Mononuclear cell (primary cell): ENCODE results near the gene ALPI. TPM values are rescaled to one million over a fixed set of nuclear protein-coding genes. Genes with fewer than 3 reads are reported as not detected.
"Not testable (repeated sequence)": the region's sequence is repeated elsewhere in the genome, so short reads cannot be mapped to it uniquely, and the experiment has no call there.

Source experiments
- H3K27me3 ChIP-seq: 2 replicates; pipeline ENCODE4 v1.6.0; 2011; ENCODE audit warnings: low read length, control low read depth; ENCODE audit not compliant: insufficient read depth
- H3K4me1 ChIP-seq: 2 replicates; pipeline ENCODE4 v1.5.1; 2011; ENCODE audit warnings: mild to moderate bottlenecking, low read length, control low read depth; ENCODE audit not compliant: insufficient read depth
- H3K4me3 ChIP-seq: 2 replicates; pipeline ENCODE4 v1.5.1; 2011; ENCODE audit warnings: mild to moderate bottlenecking, low read length, moderate library complexity
- H3K9me3 ChIP-seq: 2 replicates; pipeline ENCODE4 v1.5.1; 2011; ENCODE audit warnings: low read depth, mild to moderate bottlenecking, control low read depth, low read length
- total RNA-seq: library from RNA; depleted of rRNA; stranded (reverse); fragments of >200 nt; gene quantifications from one replicate; pipeline ENCODE4 v1.2.3, GENCODE V29; 2012

ALPI gene
- not detected for total RNA-seq

GRCh38 chr2:232455426-232456255 is at the start of gene ALPI:
Gene ALPI, plus strand, starts transcription at chr2:232456153. Its CDS starts 47 bp downstream, at chr2:232456200.
- Histone ChIP-seq H3K27me3 (no peaks in the 10 kb centered on the region), H3K4me3 (no peak within 1 kb of the TSS), H3K9me3 (no peaks in the 10 kb centered on the region), H3K4me1 (no peaks in the 10 kb centered on the region)

GRCh38 chr2:232406556-232407310 is 49.2 kb upstream of the ALPI start, which contains the start of gene ALPG:
Gene ALPG, plus strand, starts transcription at chr2:232406844. Its CDS starts 51 bp downstream, at chr2:232406895.
- H3K4me3 ChIP-seq = no peak within 1 kb of the TSS
- H3K9me3 ChIP-seq = no peaks in the 10 kb centered on the region
- H3K27me3 ChIP-seq = no peaks in the 10 kb centered on the region
- no peaks in the 10 kb centered on the region for H3K4me1 ChIP-seq

GRCh38 chr2:232407428-232408150 is 48.4 kb upstream of the ALPI start:
- H3K4me3 ChIP-seq, H3K27me3 ChIP-seq, H3K4me1 ChIP-seq, H3K9me3 ChIP-seq: not testable (repeated sequence)

- not testable (repeated sequence) for H3K9me3 ChIP-seq
Observed at GRCh38 chr2:232408269-232408668, 47.7 kb upstream of the ALPI start.

GRCh38 chr2:232409617-232410016 is 46.3 kb upstream of the ALPI start:
- not testable (repeated sequence) for H3K27me3 ChIP-seq, H3K4me1 ChIP-seq, H3K4me3 ChIP-seq, H3K9me3 ChIP-seq

More at GRCh38 chr2:232408269-232408668, 47.7 kb upstream of the ALPI start:
- H3K27me3 ChIP-seq, H3K4me3 ChIP-seq, H3K4me1 ChIP-seq: not testable (repeated sequence)

- H3K4me3 ChIP-seq = no peak overlapping the region
- H3K4me1 ChIP-seq = no peaks in the 10 kb centered on the region
- H3K27me3 ChIP-seq = peaks cover 3% of the 10 kb centered on the region
- H3K9me3 ChIP-seq = no peaks in the 10 kb centered on the region
Observed at GRCh38 chr2:232410238-232410900, 45.6 kb upstream of the ALPI start.

- H3K4me1 ChIP-seq = no peaks in the 10 kb centered on the region
- H3K27me3 ChIP-seq = peaks cover 3% of the 10 kb centered on the region
- no peak overlapping the region for H3K4me3 ChIP-seq
- H3K9me3 ChIP-seq = no peaks in the 10 kb centered on the region
Observed at GRCh38 chr2:232411901-232412629, 43.9 kb upstream of the ALPI start.

GRCh38 chr2:232412986-232413385 is 43.0 kb upstream of the ALPI start:
- no peaks in the 10 kb centered on the region for H3K9me3 ChIP-seq
- no peaks in the 10 kb centered on the region for H3K4me1 ChIP-seq
- no peak overlapping the region for H3K4me3 ChIP-seq
- peaks cover 4% of the 10 kb centered on the region for H3K27me3 ChIP-seq

- H3K9me3 ChIP-seq = no peaks in the 10 kb centered on the region
- peaks cover 25% of the 10 kb centered on the region for H3K27me3 ChIP-seq
- H3K4me3 ChIP-seq = no peak overlapping the region
- peaks cover under 1% of the 10 kb centered on the region for H3K4me1 ChIP-seq
Observed at GRCh38 chr2:232415138-232415690, 40.7 kb upstream of the ALPI start.

GRCh38 chr2:232415736-232416520 is 40.0 kb upstream of the ALPI start:
- Histone ChIP-seq H3K4me1 (peaks cover 7% of the 10 kb centered on the region), H3K27me3 (peaks cover 30% of the 10 kb centered on the region), H3K9me3 (no peaks in the 10 kb centered on the region), H3K4me3 (no peak overlapping the region)

- Histone ChIP-seq H3K4me3 (no peak overlapping the region), H3K9me3 (no peaks in the 10 kb centered on the region), H3K4me1 (peaks cover 9% of the 10 kb centered on the region), H3K27me3 (peaks cover 38% of the 10 kb centered on the region)
Observed at GRCh38 chr2:232416521-232417470, 39.2 kb upstream of the ALPI start.

- peaks cover 44% of the 10 kb centered on the region for H3K27me3 ChIP-seq
- H3K9me3 ChIP-seq = no peaks in the 10 kb centered on the region
- peaks cover 9% of the 10 kb centered on the region for H3K4me1 ChIP-seq
- H3K4me3 ChIP-seq = no peak overlapping the region
Observed at GRCh38 chr2:232417489-232417888, 38.5 kb upstream of the ALPI start.
